HepG2 (cell line): ENCODE results near the gene ARHGEF38. TPM values are rescaled to one million over a fixed set of nuclear protein-coding genes. Genes with fewer than 3 reads are reported as not detected.

Experiments used
- ATAC-seq: fragments of 200-7000 bp; cut with Tn5 transposase; 3 replicates; pipeline ENCODE4 v1.9.1; 2020; ENCODE audit warnings: mild to moderate bottlenecking, moderate library complexity
- BruUV-seq: library from RNA; stranded (reverse); fragments of 400-500 nt; replicated peaks from 2 replicates; lab custom pipeline; 2021; lab: Mats Ljungman, UMichigan
- CTCF ChIA-PET: fragments of 300-600 bp; formaldehyde crosslinking; extraction: SDS; loops from one replicate; lab custom pipeline; 2021; ENCODE audit warnings: low total read pairs, inconsistent platforms, low intra/inter-chr PET ratio; lab: Yijun Ruan, JAX
- POLR2A ChIA-PET: fragments of 350-600 bp; sonication (Branson Sonifier 250); formaldehyde crosslinking; loops from one replicate; lab custom pipeline; 2020; ENCODE audit warnings: antibody characterized with exemption, inconsistent platforms; lab: Yijun Ruan, JAX
- DNase-seq: peaks from one replicate; pipeline ENCODE4 v3.0.0-alpha.2; 2015; ENCODE audit warnings: low spot score
- FAIRE-seq: peaks from 3 replicates; lab custom pipeline; 2011; peaks lifted over from hg19 to GRCh38; lab: Jason Lieb, UNC
- H2AFZ ChIP-seq: one replicate; pipeline ENCODE4 v1.6.1; 2011; ENCODE audit warnings: low read length, inconsistent platforms
- H3K27ac ChIP-seq: fragments of 300-600 bp; 3 replicates; pipeline ENCODE4 v1.8.0; 2011; ENCODE audit warnings: mixed run types, mild to moderate bottlenecking, mixed read lengths, low read length, inconsistent platforms; ENCODE audit not compliant: insufficient read depth; ENCODE audit errors: extremely low read length
- H3K27me3 ChIP-seq, 2 experiments: fragments of 200-600 bp in 1 of 2; 2 replicates in 1 of 2; 3 replicates in 1 of 2; pipeline versions ENCODE4 v1.6.0 to v1.8.0; 2011; ENCODE audit warnings: low read length in 2 of 2, mild to moderate bottlenecking in 2 of 2, moderate library complexity in 2 of 2, inconsistent platforms in 1 of 2; ENCODE audit not compliant: insufficient read depth in 2 of 2, control insufficient read depth in 1 of 2
- H3K36me3 ChIP-seq, 2 experiments: fragments of 200-600 bp in 1 of 2; replicated peaks in 1 of 2; 2 replicates in 1 of 2; 3 replicates in 1 of 2; pipeline versions ENCODE4 v1.5.1 to v1.8.0; 2011; ENCODE audit warnings: low read length in 2 of 2, inconsistent platforms in 1 of 2; ENCODE audit not compliant: insufficient read depth in 2 of 2, control insufficient read depth in 1 of 2
- H3K4me1 ChIP-seq: 2 replicates; pipeline ENCODE4 v1.5.1; 2012; ENCODE audit warnings: low read length, inconsistent platforms; ENCODE audit not compliant: insufficient read depth
- H3K4me2 ChIP-seq: 2 replicates; pipeline ENCODE4 v1.6.0; 2011; ENCODE audit warnings: low read depth, low read length, inconsistent platforms
- H3K4me3 ChIP-seq, 3 experiments: fragments of 200-600 bp in 1 of 3; sonication (generic), shearing (Covaris generic) in 1 of 3; replicated peaks in 1 of 3; 2 replicates each; pipeline ENCODE4 v1.5.1; 2011 to 2016; ENCODE audit warnings: low read length in 3 of 3, inconsistent platforms in 2 of 3, low read depth in 2 of 3, mild to moderate bottlenecking in 2 of 3, control low read depth in 1 of 3, mixed read lengths in 1 of 3; ENCODE audit not compliant: insufficient read depth in 1 of 3
- H3K79me2 ChIP-seq: one replicate; pipeline ENCODE4 v1.6.1; 2011; ENCODE audit warnings: low read length, inconsistent platforms; ENCODE audit not compliant: insufficient read depth
- H3K9ac ChIP-seq: 2 replicates; pipeline ENCODE4 v1.6.0; 2011; ENCODE audit warnings: mild to moderate bottlenecking, low read depth, low read length, inconsistent platforms; ENCODE audit not compliant: insufficient read depth
- H3K9me3 ChIP-seq: 2 replicates; pipeline ENCODE4 v1.5.1; 2012; ENCODE audit warnings: mild to moderate bottlenecking, low read length
- H4K20me1 ChIP-seq: 2 replicates; pipeline ENCODE4 v1.6.0; 2011; ENCODE audit warnings: inconsistent platforms, mild to moderate bottlenecking, low read length, moderate library complexity; ENCODE audit not compliant: insufficient read depth
- BCL6 ChIP-seq: IDR thresholded peaks from 2 replicates; pipeline ENCODE4 v1.6.1; 2016; ENCODE audit warnings: missing genetic modification reagents, missing compliant biosample characterization
- CAMTA2 ChIP-seq: sonication (generic); formaldehyde crosslinking; IDR thresholded peaks from 2 replicates; pipeline ENCODE4 v1.4.0; 2020; ENCODE audit warnings: mild to moderate bottlenecking, missing genetic modification reagents, borderline replicate concordance
- CREM ChIP-seq, 2 experiments: sonication (generic) in 1 of 2; formaldehyde crosslinking in 1 of 2; IDR thresholded peaks; 2 replicates each; pipeline versions ENCODE4 v1.4.0 to v1.6.1; 2016 to 2020; ENCODE audit warnings: antibody characterized with exemption in 1 of 2, mild to moderate bottlenecking in 1 of 2, missing genetic modification reagents in 1 of 2
- DR1 ChIP-seq: sonication (generic); formaldehyde crosslinking; IDR thresholded peaks from 2 replicates; pipeline ENCODE4 v1.8.0; 2021; ENCODE audit warnings: mild to moderate bottlenecking, missing genetic modification reagents, inconsistent platforms
- GLI4 ChIP-seq: sonication (generic); formaldehyde crosslinking; IDR thresholded peaks from 2 replicates; pipeline ENCODE4 v1.5.1; 2020; ENCODE audit warnings: missing genetic modification reagents, mild to moderate bottlenecking, moderate library complexity, borderline replicate concordance
- HDAC6 ChIP-seq: fragments of 200-600 bp; sonication (generic); IDR thresholded peaks from 2 replicates; pipeline ENCODE4 v1.7.0; 2017; ENCODE audit warnings: mild to moderate bottlenecking, antibody characterized with exemption, low read length, low read depth
- IKZF4 ChIP-seq: sonication (generic); formaldehyde crosslinking; IDR thresholded peaks from 2 replicates; pipeline ENCODE4 v1.5.1; 2020; ENCODE audit warnings: borderline replicate concordance, mild to moderate bottlenecking, low read depth, missing genetic modification reagents; ENCODE audit errors: not compliant biosample characterization
- KLF16 ChIP-seq, 2 experiments: sonication (generic) in 1 of 2; formaldehyde crosslinking in 1 of 2; IDR thresholded peaks; 2 replicates each; pipeline versions ENCODE4 v1.6.1 to v1.8.0; 2016 to 2023; ENCODE audit warnings: missing genetic modification reagents in 2 of 2, missing compliant biosample characterization in 1 of 2
- NR2C2 ChIP-seq: sonication (generic); formaldehyde crosslinking; IDR thresholded peaks from 2 replicates; pipeline ENCODE4 v1.4.0; 2020; ENCODE audit warnings: missing genetic modification reagents, mild to moderate bottlenecking, moderate library complexity, borderline replicate concordance
- NR2F6 ChIP-seq, 2 experiments: IDR thresholded peaks; 2 replicates each; pipeline ENCODE4 v1.6.1; 2016; ENCODE audit warnings: antibody characterized with exemption in 1 of 2, mild to moderate bottlenecking in 1 of 2
- YEATS2 ChIP-seq: sonication (generic); formaldehyde crosslinking; IDR thresholded peaks from 2 replicates; pipeline ENCODE4 v1.4.0; 2020; ENCODE audit warnings: missing genetic modification reagents, borderline replicate concordance
- ZFP62 ChIP-seq: sonication (generic); formaldehyde crosslinking; IDR thresholded peaks from 2 replicates; pipeline ENCODE4 v1.4.0; 2020; ENCODE audit warnings: missing genetic modification reagents
- ZFX ChIP-seq: sonication (generic); formaldehyde crosslinking; IDR thresholded peaks from 2 replicates; pipeline ENCODE4 v1.4.0; 2020; ENCODE audit warnings: mild to moderate bottlenecking, low read depth, missing genetic modification reagents, moderate library complexity
- ZFY ChIP-seq: sonication (generic); formaldehyde crosslinking; IDR thresholded peaks from 2 replicates; pipeline ENCODE4 v1.4.0; 2020; ENCODE audit warnings: missing genetic modification reagents
- WGBS: methylation state at CpG from one replicate; pipeline ENCODE4 v1.1.6; 2017; ENCODE audit warnings: low lambda C conversion rate; 5-methylcytosine and 5-hydroxymethylcytosine counted together
- in situ Hi-C: cut with HindIII; loops from 2 replicates; pipeline ENCODE4 v1.10.0; 2017; ENCODE audit warnings: low pct_unique_long_range_greater_than_20kb; ENCODE audit not compliant: extremely low pct_ligation_motif_present
- intact Hi-C: fragments of 100-400 bp; cut with micrococcal nuclease; formaldehyde crosslinking; loops from one replicate; pipeline ENCODE4 v1.10.0; 2022; ENCODE audit not compliant: unreplicated experiment
- polyA plus RNA-seq, 8 experiments: library from polyadenylated mRNA; depleted of rRNA in 3 of 8; stranded (reverse) in 7 of 8; unstranded in 1 of 8; fragments of >200 nt; fragmentation: Illumina TruSeq in 4 of 8; extraction: Trizol in 4 of 8; gene quantifications; 2 replicates each; pipeline versions ENCODE4 v1.2.1 to v1.2.3, GENCODE V29; 2011 to 2016; ENCODE audit warnings: low read depth in 4 of 8, missing spikeins in 1 of 8, mixed read lengths in 1 of 8; ENCODE audit not compliant: insufficient read depth in 1 of 8
- total RNA-seq, 5 experiments: library from RNA; depleted of rRNA; stranded (reverse); fragments of >200 nt; fragmentation: Illumina TruSeq; extraction: Trizol; gene quantifications; 2 replicates each; pipeline ENCODE4 v1.2.3, GENCODE V29; 2016; ENCODE audit warnings: low read depth in 1 of 5
- TF ChIP-seq, protein P1 (sequence below): sonication (generic); formaldehyde crosslinking; IDR thresholded peaks from 2 replicates; pipeline ENCODE4 v1.4.0; 2020; ENCODE audit warnings: missing genetic modification reagents
- TF ChIP-seq, protein P2 (sequence below): sonication (generic); formaldehyde crosslinking; IDR thresholded peaks from 2 replicates; pipeline ENCODE4 v1.4.0; 2020; ENCODE audit warnings: missing genetic modification reagents; ENCODE audit errors: not compliant biosample characterization
- TF ChIP-seq, protein P3 (sequence below): sonication (generic); formaldehyde crosslinking; IDR thresholded peaks from 2 replicates; pipeline ENCODE4 v1.9.0; 2021; ENCODE audit warnings: missing genetic modification reagents, mild to moderate bottlenecking, borderline replicate concordance

ARHGEF38 gene
- total and polyA plus RNA-seq, 2 of the 13 experiments (the other 11 are each of a cell fraction or from before 2014, with no cell fraction given), result not detected

DNA sequence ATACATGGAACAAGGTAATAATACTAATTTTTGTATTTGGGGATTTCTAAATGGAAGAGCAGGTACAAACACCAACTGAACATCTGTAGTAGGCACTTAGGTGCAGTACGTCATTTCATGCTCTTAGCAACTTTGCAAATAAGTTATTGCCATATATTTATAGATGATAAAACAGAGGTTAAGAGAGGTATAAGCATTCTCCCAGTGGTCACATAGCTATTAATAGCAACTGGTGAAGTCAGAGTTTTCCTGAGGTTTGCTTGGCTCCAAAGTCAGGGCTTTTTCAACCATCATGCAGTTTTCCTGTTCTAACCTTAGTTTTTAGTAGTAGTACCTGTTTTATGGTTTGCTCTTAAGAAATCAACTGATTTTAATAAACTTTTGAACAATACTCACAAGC lies 10.9 kb downstream of the ARHGEF38 start:
- DNase-seq (no peak), ATAC-seq (no peak), FAIRE-seq (no peak)
- Histone ChIP-seq H3K4me1 (no peaks in the 10 kb centered on the region), H3K27ac (no peak overlapping the region), H3K79me2 (no peaks in the 10 kb centered on the region), H3K4me2 (no peak overlapping the region), H4K20me1 (no peaks in the 10 kb centered on the region), H3K4me3 (no peak overlapping the region), H2AFZ (no peak overlapping the region), H3K9ac (no peak overlapping the region), H3K36me3 (no peaks in the 10 kb centered on the region), H3K27me3 (no peaks in the 10 kb centered on the region), H3K9me3 (no peaks in the 10 kb centered on the region)
- ChIA-PET CTCF (no interaction called here), POLR2A (no interaction called here)
- TF ChIP-seq KLF16 (CRISPR knock-in tag; IDR thresholded peaks at IDR 0.05), result no peak
- TF ChIP-seq IKZF4, result no peak
- no peak for TF ChIP-seq CAMTA2 (CRISPR knock-in tag)
- no peak for TF ChIP-seq GLI4 (CRISPR knock-in tag)
- no peak for TF ChIP-seq ZFY
- no peak for TF ChIP-seq ZFX (CRISPR knock-in tag)
- TF ChIP-seq, protein P1, sequence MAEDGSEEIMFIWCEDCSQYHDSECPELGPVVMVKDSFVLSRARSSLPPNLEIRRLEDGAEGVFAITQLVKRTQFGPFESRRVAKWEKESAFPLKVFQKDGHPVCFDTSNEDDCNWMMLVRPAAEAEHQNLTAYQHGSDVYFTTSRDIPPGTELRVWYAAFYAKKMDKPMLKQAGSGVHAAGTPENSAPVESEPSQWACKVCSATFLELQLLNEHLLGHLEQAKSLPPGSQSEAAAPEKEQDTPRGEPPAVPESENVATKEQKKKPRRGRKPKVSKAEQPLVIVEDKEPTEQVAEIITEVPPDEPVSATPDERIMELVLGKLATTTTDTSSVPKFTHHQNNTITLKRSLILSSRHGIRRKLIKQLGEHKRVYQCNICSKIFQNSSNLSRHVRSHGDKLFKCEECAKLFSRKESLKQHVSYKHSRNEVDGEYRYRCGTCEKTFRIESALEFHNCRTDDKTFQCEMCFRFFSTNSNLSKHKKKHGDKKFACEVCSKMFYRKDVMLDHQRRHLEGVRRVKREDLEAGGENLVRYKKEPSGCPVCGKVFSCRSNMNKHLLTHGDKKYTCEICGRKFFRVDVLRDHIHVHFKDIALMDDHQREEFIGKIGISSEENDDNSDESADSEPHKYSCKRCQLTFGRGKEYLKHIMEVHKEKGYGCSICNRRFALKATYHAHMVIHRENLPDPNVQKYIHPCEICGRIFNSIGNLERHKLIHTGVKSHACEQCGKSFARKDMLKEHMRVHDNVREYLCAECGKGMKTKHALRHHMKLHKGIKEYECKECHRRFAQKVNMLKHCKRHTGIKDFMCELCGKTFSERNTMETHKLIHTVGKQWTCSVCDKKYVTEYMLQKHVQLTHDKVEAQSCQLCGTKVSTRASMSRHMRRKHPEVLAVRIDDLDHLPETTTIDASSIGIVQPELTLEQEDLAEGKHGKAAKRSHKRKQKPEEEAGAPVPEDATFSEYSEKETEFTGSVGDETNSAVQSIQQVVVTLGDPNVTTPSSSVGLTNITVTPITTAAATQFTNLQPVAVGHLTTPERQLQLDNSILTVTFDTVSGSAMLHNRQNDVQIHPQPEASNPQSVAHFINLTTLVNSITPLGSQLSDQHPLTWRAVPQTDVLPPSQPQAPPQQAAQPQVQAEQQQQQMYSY (CRISPR knock-in tag), result no peak
- TF ChIP-seq, protein P2, sequence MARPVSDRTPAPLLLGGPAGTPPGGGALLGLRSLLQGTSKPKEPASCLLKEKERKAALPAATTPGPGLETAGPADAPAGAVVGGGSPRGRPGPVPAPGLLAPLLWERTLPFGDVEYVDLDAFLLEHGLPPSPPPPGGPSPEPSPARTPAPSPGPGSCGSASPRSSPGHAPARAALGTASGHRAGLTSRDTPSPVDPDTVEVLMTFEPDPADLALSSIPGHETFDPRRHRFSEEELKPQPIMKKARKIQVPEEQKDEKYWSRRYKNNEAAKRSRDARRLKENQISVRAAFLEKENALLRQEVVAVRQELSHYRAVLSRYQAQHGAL (CRISPR knock-in tag), result no peak
- no peak for TF ChIP-seq BCL6 (CRISPR knock-in tag)
- TF ChIP-seq ZFP62, result no peak
- TF ChIP-seq NR2C2 (CRISPR knock-in tag), result no peak
- TF ChIP-seq, protein P3, sequence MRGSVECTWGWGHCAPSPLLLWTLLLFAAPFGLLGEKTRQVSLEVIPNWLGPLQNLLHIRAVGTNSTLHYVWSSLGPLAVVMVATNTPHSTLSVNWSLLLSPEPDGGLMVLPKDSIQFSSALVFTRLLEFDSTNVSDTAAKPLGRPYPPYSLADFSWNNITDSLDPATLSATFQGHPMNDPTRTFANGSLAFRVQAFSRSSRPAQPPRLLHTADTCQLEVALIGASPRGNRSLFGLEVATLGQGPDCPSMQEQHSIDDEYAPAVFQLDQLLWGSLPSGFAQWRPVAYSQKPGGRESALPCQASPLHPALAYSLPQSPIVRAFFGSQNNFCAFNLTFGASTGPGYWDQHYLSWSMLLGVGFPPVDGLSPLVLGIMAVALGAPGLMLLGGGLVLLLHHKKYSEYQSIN (CRISPR knock-in tag), result no peak
- no peak for TF ChIP-seq HDAC6
- TF ChIP-seq NR2F6 (IDR thresholded peaks at IDR 0.05), result no peak
- TF ChIP-seq NR2F6 (CRISPR knock-in tag; IDR thresholded peaks at IDR 0.05), result no peak
- TF ChIP-seq CREM (IDR thresholded peaks at IDR 0.05), result no peak
- no peak for TF ChIP-seq CREM (CRISPR knock-in tag; IDR thresholded peaks at IDR 0.05)
- TF ChIP-seq DR1, result no peak
- no peak for TF ChIP-seq YEATS2 (CRISPR knock-in tag)
- in situ Hi-C loops, result no loop called here
- no TSS peak for BruUV-seq
- 44% methylated on average over 1 of the region's 1 CpG for WGBS
- intact Hi-C loops, result no loop called here
